ENCODE results near the gene C22orf39. TPM values are rescaled to one million over a fixed set of nuclear protein-coding genes. Genes with fewer than 3 reads are reported as not detected.

C22orf39 gene
- polyA plus RNA-seq, 1 experiment = 18.8 TPM

DNA sequence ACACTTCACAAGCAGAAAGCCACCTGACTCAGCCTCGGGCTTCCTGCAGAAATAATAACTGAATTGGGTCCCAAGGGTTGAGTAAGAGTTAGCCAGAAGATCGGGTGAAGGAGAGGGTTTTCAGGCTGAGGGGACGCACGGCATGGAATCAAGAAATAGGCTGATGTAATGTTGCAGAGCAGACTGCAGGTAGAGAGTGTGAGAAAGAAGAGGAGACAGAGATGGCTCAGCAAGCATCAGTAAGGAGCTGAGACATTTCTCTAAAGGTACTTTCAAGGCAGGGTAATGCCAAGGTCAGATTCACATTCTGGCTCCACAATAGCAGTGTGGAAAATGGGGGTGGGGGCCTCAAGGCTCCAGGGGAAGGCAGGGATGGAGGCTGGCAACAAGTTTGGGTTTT is 34.6 kb downstream of the C22orf39 start:
- POLR2A ChIA-PET = no interaction called here
- no peak for DNase-seq (ENCODE audit: low read depth, low spot score)
- Histone ChIP-seq H3K4me3 (ENCODE audit: low read depth, low read length) (no peak overlapping the region), H3K27me3 (ENCODE audit: control insufficient read depth, insufficient read depth, low read length) (no peaks in the 10 kb centered on the region), H3K27ac (ENCODE audit: low read depth, low read length) (no peak overlapping the region), H3K9me3 (ENCODE audit: control insufficient read depth, insufficient read depth, low read length) (no peaks in the 10 kb centered on the region)
- TF ChIP-seq, protein P1, sequence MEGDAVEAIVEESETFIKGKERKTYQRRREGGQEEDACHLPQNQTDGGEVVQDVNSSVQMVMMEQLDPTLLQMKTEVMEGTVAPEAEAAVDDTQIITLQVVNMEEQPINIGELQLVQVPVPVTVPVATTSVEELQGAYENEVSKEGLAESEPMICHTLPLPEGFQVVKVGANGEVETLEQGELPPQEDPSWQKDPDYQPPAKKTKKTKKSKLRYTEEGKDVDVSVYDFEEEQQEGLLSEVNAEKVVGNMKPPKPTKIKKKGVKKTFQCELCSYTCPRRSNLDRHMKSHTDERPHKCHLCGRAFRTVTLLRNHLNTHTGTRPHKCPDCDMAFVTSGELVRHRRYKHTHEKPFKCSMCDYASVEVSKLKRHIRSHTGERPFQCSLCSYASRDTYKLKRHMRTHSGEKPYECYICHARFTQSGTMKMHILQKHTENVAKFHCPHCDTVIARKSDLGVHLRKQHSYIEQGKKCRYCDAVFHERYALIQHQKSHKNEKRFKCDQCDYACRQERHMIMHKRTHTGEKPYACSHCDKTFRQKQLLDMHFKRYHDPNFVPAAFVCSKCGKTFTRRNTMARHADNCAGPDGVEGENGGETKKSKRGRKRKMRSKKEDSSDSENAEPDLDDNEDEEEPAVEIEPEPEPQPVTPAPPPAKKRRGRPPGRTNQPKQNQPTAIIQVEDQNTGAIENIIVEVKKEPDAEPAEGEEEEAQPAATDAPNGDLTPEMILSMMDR (IDR thresholded peaks at IDR 0.05; ENCODE audit: low read depth, low read length) = no peak
- CTCF ChIA-PET = no interaction called here

DNA sequence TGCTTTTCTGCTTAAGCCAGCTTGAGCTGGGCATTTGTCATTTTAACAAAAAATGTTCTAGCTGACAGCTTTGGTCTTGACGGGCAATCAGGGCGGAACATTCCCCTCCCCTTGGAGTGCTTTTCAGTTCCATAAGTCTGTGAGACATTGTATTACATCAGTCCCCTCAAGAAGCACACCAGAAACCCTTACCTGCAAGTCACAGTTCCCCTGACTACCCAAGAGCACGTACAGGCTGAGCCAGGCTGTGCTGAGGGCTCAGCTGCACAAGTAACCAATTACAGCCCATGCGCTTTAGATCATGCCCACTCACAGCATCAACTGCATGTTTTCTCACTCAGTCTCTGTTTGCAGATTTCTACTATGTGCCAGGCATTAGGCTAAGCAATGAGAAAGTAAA is 35.0 kb downstream of the C22orf39 start:
- H3K4me3 ChIP-seq (ENCODE audit: low read depth, low read length) = no peak overlapping the region
- CTCF ChIA-PET = no interaction called here
- DNase-seq (ENCODE audit: low read depth, low spot score) = no peak
- H3K9me3 ChIP-seq (ENCODE audit: control insufficient read depth, insufficient read depth, low read length) = no peaks in the 10 kb centered on the region
- POLR2A ChIA-PET = no interaction called here
- no peak overlapping the region for H3K27ac ChIP-seq (ENCODE audit: low read depth, low read length)
- no peaks in the 10 kb centered on the region for H3K27me3 ChIP-seq (ENCODE audit: control insufficient read depth, insufficient read depth, low read length)
- TF ChIP-seq, protein P1 (IDR thresholded peaks at IDR 0.05; ENCODE audit: low read depth, low read length) = no peak

- ChIA-PET POLR2A (no interaction called here), CTCF (no interaction called here)
- Histone ChIP-seq H3K27me3 (ENCODE audit: control insufficient read depth, insufficient read depth, low read length) (no peaks in the 10 kb centered on the region), H3K27ac (ENCODE audit: low read depth, low read length) (no peak overlapping the region), H3K4me3 (ENCODE audit: low read depth, low read length) (no peak overlapping the region), H3K9me3 (ENCODE audit: control insufficient read depth, insufficient read depth, low read length) (no peaks in the 10 kb centered on the region)
- DNase-seq (ENCODE audit: low read depth, low spot score) = no peak
- TF ChIP-seq, protein P1 (IDR thresholded peaks at IDR 0.05; ENCODE audit: low read depth, low read length) = no peak
These were observed 35.8 kb downstream of the C22orf39 start for GRCh38 chr22:19411690-19412045.

- Histone ChIP-seq H3K27ac (ENCODE audit: low read depth, low read length) (no peak overlapping the region), H3K4me3 (ENCODE audit: low read depth, low read length) (no peak overlapping the region), H3K9me3 (ENCODE audit: control insufficient read depth, insufficient read depth, low read length) (no peaks in the 10 kb centered on the region), H3K27me3 (ENCODE audit: control insufficient read depth, insufficient read depth, low read length) (no peaks in the 10 kb centered on the region)
- POLR2A ChIA-PET = no interaction called here
- DNase-seq (ENCODE audit: low read depth, low spot score) = no peak
- CTCF ChIA-PET = no interaction called here
- TF ChIP-seq, protein P1 (IDR thresholded peaks at IDR 0.05; ENCODE audit: low read depth, low read length) = no peak
These were observed 36.4 kb downstream of the C22orf39 start for GRCh38 chr22:19410941-19411689.

DNA sequence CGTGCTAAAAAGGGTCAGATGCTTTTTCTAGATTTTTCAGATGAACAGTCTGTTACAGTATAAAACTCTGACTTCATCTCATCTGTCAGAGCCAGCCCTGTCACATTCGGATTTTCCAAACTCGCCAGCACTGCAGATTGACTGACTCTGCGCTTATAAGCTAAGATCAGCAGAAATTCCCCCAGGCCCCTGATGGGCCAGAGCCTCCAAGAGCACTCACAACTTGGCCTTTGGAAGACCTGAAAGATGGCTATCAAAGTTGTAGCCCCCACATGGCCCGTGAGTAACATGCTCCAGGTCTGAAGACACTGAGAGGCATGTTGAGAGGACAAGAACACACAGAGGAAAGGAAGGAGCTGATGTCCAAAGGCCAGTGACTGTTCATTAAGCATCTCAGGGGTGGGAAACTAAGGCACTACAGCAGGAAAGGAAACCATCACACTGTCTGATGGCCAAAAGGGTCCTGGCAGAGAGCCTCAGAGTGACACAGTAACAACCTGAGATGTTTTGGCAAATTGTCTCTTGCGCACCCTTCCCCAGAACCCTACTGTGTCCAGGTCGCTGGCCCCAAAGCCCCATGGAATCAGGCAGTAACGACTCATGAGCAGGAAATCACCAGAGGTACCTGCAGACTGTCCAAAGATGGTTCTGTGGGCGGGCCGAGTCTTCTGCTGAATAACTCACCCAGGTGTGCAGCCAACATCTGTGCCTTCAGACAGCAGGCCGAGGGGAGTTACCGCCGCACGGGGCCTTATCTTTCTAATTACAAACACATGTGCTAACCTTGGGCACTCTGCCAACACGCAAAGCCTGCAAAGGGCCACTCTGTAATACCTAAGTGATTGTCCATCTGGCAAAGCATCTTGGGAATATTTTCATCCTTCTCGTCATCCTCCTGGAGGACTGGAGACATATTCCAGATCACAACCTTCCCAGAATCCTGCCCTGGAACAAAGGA is 39.6 kb downstream of the C22orf39 start:
- H3K27ac ChIP-seq (ENCODE audit: low read depth, low read length) = no peak overlapping the region
- DNase-seq (ENCODE audit: low read depth, low spot score) = no peak
- ChIA-PET POLR2A (no interaction called here), CTCF (no interaction called here)
- H3K27me3 ChIP-seq (ENCODE audit: control insufficient read depth, insufficient read depth, low read length) = no peaks in the 10 kb centered on the region
- no peak overlapping the region for H3K4me3 ChIP-seq (ENCODE audit: low read depth, low read length)
- TF ChIP-seq, protein P1 (IDR thresholded peaks at IDR 0.05; ENCODE audit: low read depth, low read length) = no peak
- no peaks in the 10 kb centered on the region for H3K9me3 ChIP-seq (ENCODE audit: control insufficient read depth, insufficient read depth, low read length)

Data from AG04450 (cell line).